HG03575 (cell line): ENCODE measurements around the gene IDUA.
"Not testable (repeated sequence)": the region's sequence is repeated elsewhere in the genome, so short reads cannot be mapped to it uniquely, and the experiment has no call there.

ENCODE experiments used
- ATAC-seq: cut with Tn5 transposase; IDR thresholded peaks from one replicate; pipeline ENCODE4 v1.9.1; 2021; ENCODE audit not compliant: unreplicated experiment, insufficient number of reproducible peaks, low FRiP score; ENCODE audit errors: extremely low read depth

Gene IDUA

DNA sequence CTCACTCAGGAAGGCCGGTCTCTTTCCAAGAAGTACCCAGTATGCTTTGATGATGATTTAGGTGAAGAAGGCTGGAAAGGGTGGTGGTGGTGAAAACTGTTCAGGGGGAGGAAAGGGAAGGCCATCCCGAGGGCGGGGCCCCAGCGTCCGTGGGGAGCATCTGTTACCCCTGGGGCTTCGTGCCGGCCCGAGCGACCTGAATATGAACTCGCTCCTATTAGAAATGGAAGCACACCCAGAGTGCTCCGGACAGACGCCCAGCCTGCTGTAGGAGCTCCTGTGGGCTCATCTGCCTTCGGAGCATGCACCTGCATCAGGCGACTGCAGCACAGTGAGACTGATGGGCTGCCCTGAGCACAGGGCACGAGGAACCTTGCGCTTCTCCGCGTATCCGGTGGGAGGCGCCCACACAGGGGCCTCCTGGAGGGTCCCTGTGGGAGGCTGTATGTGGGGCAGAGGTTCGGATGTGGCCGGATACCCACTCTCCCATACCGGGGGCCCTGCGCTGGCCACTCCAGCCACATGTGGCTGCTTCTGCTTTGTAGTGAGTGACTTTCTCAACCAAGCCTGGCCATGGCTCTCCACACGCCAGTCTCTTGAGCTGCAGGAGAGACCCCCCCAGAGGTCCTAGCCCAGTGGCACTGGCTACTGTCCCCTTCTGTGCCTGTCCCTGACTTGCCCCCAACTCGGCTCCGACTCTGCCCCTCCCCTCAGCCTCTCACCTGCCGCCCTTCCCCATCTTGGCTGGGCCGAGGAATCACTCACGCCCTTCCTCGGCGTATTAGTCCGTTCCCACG lies 61.3 kb downstream of the IDUA start:
- no peak for ATAC-seq

DNA sequence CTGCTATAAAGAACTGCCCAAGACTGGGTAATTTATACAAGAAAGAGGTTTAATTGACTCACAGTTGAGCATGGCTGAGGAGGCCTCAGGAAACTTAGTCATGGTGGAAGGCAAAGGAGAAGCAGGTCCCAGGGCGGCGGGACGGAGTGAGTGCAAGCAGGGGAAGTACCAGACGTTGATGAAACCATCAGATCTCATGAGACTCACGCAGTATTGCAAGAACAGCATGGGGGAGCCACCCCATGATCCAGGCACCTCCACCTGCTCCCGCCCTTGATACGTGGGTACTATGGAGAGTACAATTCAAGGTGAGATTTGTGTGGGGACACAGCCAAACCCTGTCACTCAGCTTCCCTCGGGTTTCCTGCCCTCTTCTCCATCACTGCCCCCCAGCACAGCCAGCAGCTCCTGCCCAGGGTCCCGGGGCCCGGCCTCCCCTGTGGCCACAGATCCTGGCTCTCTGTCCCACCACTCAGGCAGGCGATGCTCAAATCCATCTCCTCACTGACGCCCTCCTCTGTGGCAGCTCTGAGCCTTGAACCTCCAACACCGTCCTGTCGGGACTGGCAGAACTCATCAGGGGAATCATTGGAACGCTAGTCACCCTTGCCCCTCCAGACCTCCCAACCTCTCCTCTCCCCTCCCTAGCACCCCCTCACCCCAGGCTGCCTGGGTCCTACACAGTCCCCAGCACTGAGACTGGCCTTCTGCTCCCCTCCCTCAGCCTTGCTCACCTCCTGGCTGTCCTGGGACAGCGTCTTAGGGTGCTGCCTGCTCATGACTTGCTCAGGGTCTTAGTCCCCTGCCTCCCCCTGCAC lies 62.1 kb downstream of the IDUA start:
- ATAC-seq = no peak

DNA sequence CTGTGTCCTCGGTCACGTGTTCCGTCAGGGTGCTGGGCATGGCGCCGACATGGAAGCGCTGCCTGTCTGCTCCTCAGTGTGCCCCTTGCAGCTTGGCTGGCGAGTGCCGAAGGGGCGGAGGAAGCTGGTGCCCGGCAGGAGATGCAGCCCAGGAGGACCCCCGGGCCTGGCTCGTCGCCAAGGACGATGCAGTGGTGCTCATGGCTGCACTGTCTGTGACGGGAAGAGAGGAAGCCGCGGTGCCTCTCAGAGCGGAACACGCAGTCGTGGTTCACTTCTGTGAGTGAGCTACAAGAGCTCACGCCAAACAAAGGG lies 62.7 kb downstream of the IDUA start:
- no peak for ATAC-seq

DNA sequence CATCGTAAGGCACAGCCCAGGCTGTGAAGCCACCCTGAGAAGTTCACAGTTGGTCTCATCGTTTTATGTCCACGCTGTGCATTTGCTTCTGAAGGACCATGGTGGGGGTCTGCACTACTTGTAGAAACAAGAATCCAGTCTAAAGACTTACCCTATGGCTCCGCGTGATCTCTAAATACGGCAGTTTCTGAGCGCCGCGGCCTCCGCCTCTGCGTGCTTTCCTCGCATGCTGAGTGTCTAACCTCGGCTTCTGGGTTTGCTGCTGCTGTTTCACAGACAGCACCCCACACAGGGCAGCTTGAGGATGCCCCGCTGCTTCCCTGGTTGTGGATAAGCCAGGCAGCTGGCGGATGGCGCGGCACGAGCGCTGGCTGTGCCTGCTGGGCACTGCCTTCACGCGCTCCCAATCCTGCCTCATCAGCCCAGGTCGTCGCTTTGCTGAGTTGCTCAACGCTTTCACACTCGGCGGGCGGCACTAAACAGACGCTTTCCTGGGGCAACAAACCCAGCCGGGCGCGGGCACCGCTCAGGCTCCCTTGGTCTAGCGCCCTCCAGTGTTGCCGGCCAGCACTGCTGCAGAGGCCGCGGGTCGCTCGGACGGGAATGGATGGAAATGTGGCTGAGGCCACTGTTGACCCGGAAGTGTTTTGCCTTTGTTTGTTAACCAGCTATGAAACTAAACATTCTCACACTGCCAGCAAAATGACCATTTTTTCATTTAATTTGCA lies 63.8 kb downstream of the IDUA start:
- no peak for ATAC-seq

DNA sequence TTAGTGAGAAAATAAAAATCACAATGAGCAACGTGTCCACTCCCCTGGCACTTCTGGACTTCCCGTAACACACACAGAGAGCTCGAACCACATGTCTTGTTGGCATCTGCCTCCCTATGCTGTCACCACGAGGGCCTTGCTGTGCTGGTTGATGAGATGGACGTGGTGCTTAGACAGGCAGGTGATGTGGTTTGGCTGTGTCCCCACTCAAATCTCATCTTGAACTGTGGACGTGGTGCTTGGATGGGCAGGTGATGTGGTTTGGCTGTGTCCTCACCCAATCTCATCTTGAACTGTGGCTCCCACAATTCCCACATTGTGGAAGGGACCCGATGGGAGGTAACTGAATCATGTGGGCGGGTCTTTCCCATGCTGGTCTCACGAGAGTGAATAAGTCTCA lies 64.6 kb downstream of the IDUA start:
- ATAC-seq = no peak

DNA sequence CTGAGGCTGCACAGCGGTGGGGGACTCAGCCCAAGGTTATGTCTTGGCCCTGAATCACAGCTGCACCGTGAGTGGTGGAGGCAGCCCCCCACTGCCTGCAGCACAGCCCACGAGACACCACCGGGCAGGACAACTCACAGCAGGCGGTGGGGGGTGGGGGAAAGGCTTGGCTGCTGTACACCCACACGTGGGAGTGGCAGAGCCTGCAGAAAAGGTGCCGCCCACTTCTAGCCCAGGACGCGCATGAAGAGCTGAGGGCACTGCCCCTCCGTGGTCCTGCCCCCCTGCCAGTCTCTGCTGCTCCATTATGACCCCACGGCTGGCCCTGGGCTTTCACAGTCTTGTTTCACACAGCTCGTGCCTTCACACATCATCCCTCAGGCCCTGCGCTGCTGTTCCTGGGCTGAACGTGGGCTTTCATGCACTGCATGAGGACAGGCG lies 65.4 kb downstream of the IDUA start:
- ATAC-seq = no peak

DNA sequence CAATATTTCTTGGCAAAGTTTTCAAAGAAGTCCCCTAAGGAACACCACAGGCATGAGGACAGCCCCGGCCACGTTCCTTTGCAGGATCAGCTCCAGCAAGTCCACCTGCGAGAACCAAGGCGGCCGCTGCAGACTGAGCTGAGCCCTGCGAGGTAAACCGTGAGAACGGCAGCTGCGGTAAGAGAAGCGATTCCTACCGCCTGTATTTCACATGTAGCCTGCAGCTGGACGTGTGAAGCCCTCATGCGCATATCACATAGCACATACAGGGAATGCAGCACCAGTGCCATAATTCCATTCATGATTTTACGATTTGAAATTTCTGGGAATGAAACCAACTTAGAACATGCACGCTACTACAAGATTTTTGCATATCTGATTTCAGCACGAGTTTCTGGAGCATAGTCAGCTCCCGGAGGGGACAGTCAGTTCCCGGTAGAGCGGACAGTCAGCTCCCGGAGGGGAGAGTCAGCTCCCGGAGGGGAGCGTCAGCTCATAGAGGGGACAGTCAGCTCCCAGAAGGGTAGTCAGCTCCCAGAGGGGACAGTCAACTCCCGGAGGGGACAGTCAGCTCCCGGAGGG lies 66.3 kb downstream of the IDUA start:
- ATAC-seq = no peak

DNA sequence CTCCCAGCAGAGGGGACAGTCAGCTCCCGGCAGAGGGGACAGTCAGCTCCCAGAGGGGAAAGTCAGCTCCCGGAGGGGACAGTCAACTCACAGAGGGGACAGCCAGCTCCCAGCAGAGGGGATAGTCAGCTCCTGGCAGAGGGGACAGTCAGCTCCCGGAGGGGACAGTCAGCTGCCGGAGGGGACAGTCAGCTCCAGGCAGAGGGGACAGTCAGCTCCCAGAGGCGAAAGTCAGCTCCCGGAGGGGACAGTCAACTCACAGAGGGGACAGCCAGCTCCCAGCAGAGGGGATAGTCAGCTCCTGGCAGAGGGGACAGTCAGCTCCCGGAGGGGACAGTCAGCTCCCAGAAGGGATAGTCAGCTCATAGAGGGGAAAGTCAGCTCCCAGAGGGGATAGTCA lies 67.0 kb downstream of the IDUA start:
- not testable (repeated sequence) for ATAC-seq
